HepG2 (cell line): Measurements from ENCODE around the gene ZNF396. TPM values are rescaled to one million over a fixed set of nuclear protein-coding genes. Genes with fewer than 3 reads are reported as not detected.

Experiments used
- ATAC-seq: fragments of 200-7000 bp; cut with Tn5 transposase; 3 replicates; pipeline ENCODE4 v1.9.1; 2020; ENCODE audit warnings: mild to moderate bottlenecking, moderate library complexity
- BruUV-seq: library from RNA; stranded (reverse); fragments of 400-500 nt; replicated peaks from 2 replicates; lab custom pipeline; 2021; lab: Mats Ljungman, UMichigan
- CTCF ChIA-PET: fragments of 300-600 bp; formaldehyde crosslinking; extraction: SDS; loops from one replicate; lab custom pipeline; 2021; ENCODE audit warnings: low total read pairs, inconsistent platforms, low intra/inter-chr PET ratio; lab: Yijun Ruan, JAX
- POLR2A ChIA-PET: fragments of 350-600 bp; sonication (Branson Sonifier 250); formaldehyde crosslinking; loops from one replicate; lab custom pipeline; 2020; ENCODE audit warnings: antibody characterized with exemption, inconsistent platforms; lab: Yijun Ruan, JAX
- DNase-seq: peaks from one replicate; pipeline ENCODE4 v3.0.0-alpha.2; 2015; ENCODE audit warnings: low spot score
- FAIRE-seq: peaks from 3 replicates; lab custom pipeline; 2011; peaks lifted over from hg19 to GRCh38; lab: Jason Lieb, UNC
- H2AFZ ChIP-seq: one replicate; pipeline ENCODE4 v1.6.1; 2011; ENCODE audit warnings: low read length, inconsistent platforms
- H3K27ac ChIP-seq: fragments of 300-600 bp; 3 replicates; pipeline ENCODE4 v1.8.0; 2011; ENCODE audit warnings: mixed run types, mild to moderate bottlenecking, mixed read lengths, low read length, inconsistent platforms; ENCODE audit not compliant: insufficient read depth; ENCODE audit errors: extremely low read length
- H3K27me3 ChIP-seq, 2 experiments: fragments of 200-600 bp in 1 of 2; 2 replicates in 1 of 2; 3 replicates in 1 of 2; pipeline versions ENCODE4 v1.6.0 to v1.8.0; 2011; ENCODE audit warnings: low read length in 2 of 2, mild to moderate bottlenecking in 2 of 2, moderate library complexity in 2 of 2, inconsistent platforms in 1 of 2; ENCODE audit not compliant: insufficient read depth in 2 of 2, control insufficient read depth in 1 of 2
- H3K36me3 ChIP-seq, 2 experiments: fragments of 200-600 bp in 1 of 2; replicated peaks in 1 of 2; 2 replicates in 1 of 2; 3 replicates in 1 of 2; pipeline versions ENCODE4 v1.5.1 to v1.8.0; 2011; ENCODE audit warnings: low read length in 2 of 2, inconsistent platforms in 1 of 2; ENCODE audit not compliant: insufficient read depth in 2 of 2, control insufficient read depth in 1 of 2
- H3K4me1 ChIP-seq: 2 replicates; pipeline ENCODE4 v1.5.1; 2012; ENCODE audit warnings: low read length, inconsistent platforms; ENCODE audit not compliant: insufficient read depth
- H3K4me2 ChIP-seq: 2 replicates; pipeline ENCODE4 v1.6.0; 2011; ENCODE audit warnings: low read depth, low read length, inconsistent platforms
- H3K4me3 ChIP-seq, 3 experiments: fragments of 200-600 bp in 1 of 3; sonication (generic), shearing (Covaris generic) in 1 of 3; replicated peaks in 1 of 3; 2 replicates each; pipeline ENCODE4 v1.5.1; 2011 to 2016; ENCODE audit warnings: low read length in 3 of 3, inconsistent platforms in 2 of 3, low read depth in 2 of 3, mild to moderate bottlenecking in 2 of 3, control low read depth in 1 of 3, mixed read lengths in 1 of 3; ENCODE audit not compliant: insufficient read depth in 1 of 3
- H3K79me2 ChIP-seq: one replicate; pipeline ENCODE4 v1.6.1; 2011; ENCODE audit warnings: low read length, inconsistent platforms; ENCODE audit not compliant: insufficient read depth
- H3K9ac ChIP-seq: 2 replicates; pipeline ENCODE4 v1.6.0; 2011; ENCODE audit warnings: mild to moderate bottlenecking, low read depth, low read length, inconsistent platforms; ENCODE audit not compliant: insufficient read depth
- H3K9me3 ChIP-seq: 2 replicates; pipeline ENCODE4 v1.5.1; 2012; ENCODE audit warnings: mild to moderate bottlenecking, low read length
- H4K20me1 ChIP-seq: 2 replicates; pipeline ENCODE4 v1.6.0; 2011; ENCODE audit warnings: inconsistent platforms, mild to moderate bottlenecking, low read length, moderate library complexity; ENCODE audit not compliant: insufficient read depth
- CEBPB ChIP-seq: IDR thresholded peaks from 2 replicates; pipeline ENCODE4 v1.6.1; 2011; ENCODE audit warnings: low read depth, low read length, improper control_type of control experiment, borderline replicate concordance
- GPN1 ChIP-seq: sonication (generic); formaldehyde crosslinking; IDR thresholded peaks from 2 replicates; pipeline ENCODE4 v1.5.1; 2020; ENCODE audit warnings: missing genetic modification reagents, borderline replicate concordance
- HMGA1 ChIP-seq: sonication (generic); formaldehyde crosslinking; conservative IDR thresholded peaks from 2 replicates; pipeline ENCODE4 v1.4.0; 2020; ENCODE audit warnings: missing genetic modification reagents
- HNRNPK ChIP-seq: fragments of 200-400 bp; formaldehyde crosslinking; IDR thresholded peaks from 2 replicates; pipeline ENCODE4 v1.6.1; 2018; ENCODE audit warnings: low read length, low read depth, moderate library complexity, mild to moderate bottlenecking; ENCODE audit not compliant: poor library complexity, severe bottlenecking
- HNRNPL ChIP-seq: fragments of 200-400 bp; formaldehyde crosslinking; IDR thresholded peaks from 2 replicates; pipeline ENCODE4 v1.6.1; 2017; ENCODE audit warnings: mild to moderate bottlenecking, low read depth, low read length
- HOXA3 ChIP-seq: sonication (generic); formaldehyde crosslinking; IDR thresholded peaks from 2 replicates; pipeline ENCODE4 v1.5.0; 2020; ENCODE audit warnings: missing genetic modification reagents
- KLF9 ChIP-seq: IDR thresholded peaks from 2 replicates; pipeline ENCODE4 v1.6.1; 2016; ENCODE audit warnings: low read depth
- SYNCRIP ChIP-seq: fragments of 200-400 bp; formaldehyde crosslinking; IDR thresholded peaks from 2 replicates; pipeline ENCODE4 v1.6.1; 2018; ENCODE audit warnings: mild to moderate bottlenecking, low read depth, low read length; ENCODE audit not compliant: insufficient read depth
- TAF15 ChIP-seq: fragments of 200-400 bp; formaldehyde crosslinking; IDR thresholded peaks from one replicate; pipeline ENCODE4 v1.6.1; 2018; ENCODE audit warnings: mild to moderate bottlenecking, low read depth, low read length; ENCODE audit not compliant: poor library complexity, severe bottlenecking
- ZMYM2 ChIP-seq: sonication (generic); formaldehyde crosslinking; IDR thresholded peaks from 2 replicates; pipeline ENCODE4 v1.8.0; 2022; ENCODE audit warnings: mild to moderate bottlenecking, missing genetic modification reagents
- ZMYM4 ChIP-seq: sonication (generic); formaldehyde crosslinking; IDR thresholded peaks from 2 replicates; pipeline ENCODE4 v1.8.1; 2023; ENCODE audit warnings: mild to moderate bottlenecking, missing genetic modification reagents
- ZNF138 ChIP-seq: sonication (generic); formaldehyde crosslinking; IDR thresholded peaks from 2 replicates; pipeline ENCODE4 v1.5.0; 2020; ENCODE audit warnings: mild to moderate bottlenecking, low read depth, missing genetic modification reagents
- ZNF232 ChIP-seq: sonication (generic); formaldehyde crosslinking; IDR thresholded peaks from 2 replicates; pipeline ENCODE4 v1.4.0; 2020; ENCODE audit warnings: missing genetic modification reagents, borderline replicate concordance
- ZNF619 ChIP-seq: sonication (generic); formaldehyde crosslinking; IDR thresholded peaks from 2 replicates; pipeline ENCODE4 v1.4.0; 2020; ENCODE audit warnings: mild to moderate bottlenecking, missing genetic modification reagents
- WGBS: methylation state at CpG from one replicate; pipeline ENCODE4 v1.1.6; 2017; ENCODE audit warnings: low lambda C conversion rate; 5-methylcytosine and 5-hydroxymethylcytosine counted together
- in situ Hi-C: cut with HindIII; loops from 2 replicates; pipeline ENCODE4 v1.10.0; 2017; ENCODE audit warnings: low pct_unique_long_range_greater_than_20kb; ENCODE audit not compliant: extremely low pct_ligation_motif_present
- intact Hi-C: fragments of 100-400 bp; cut with micrococcal nuclease; formaldehyde crosslinking; loops from one replicate; pipeline ENCODE4 v1.10.0; 2022; ENCODE audit not compliant: unreplicated experiment
- polyA plus RNA-seq, 8 experiments: library from polyadenylated mRNA; depleted of rRNA in 3 of 8; stranded (reverse) in 7 of 8; unstranded in 1 of 8; fragments of >200 nt; fragmentation: Illumina TruSeq in 4 of 8; extraction: Trizol in 4 of 8; gene quantifications; 2 replicates each; pipeline versions ENCODE4 v1.2.1 to v1.2.3, GENCODE V29; 2011 to 2016; ENCODE audit warnings: low read depth in 4 of 8, missing spikeins in 1 of 8, mixed read lengths in 1 of 8; ENCODE audit not compliant: insufficient read depth in 1 of 8
- total RNA-seq, 5 experiments: library from RNA; depleted of rRNA; stranded (reverse); fragments of >200 nt; fragmentation: Illumina TruSeq; extraction: Trizol; gene quantifications; 2 replicates each; pipeline ENCODE4 v1.2.3, GENCODE V29; 2016; ENCODE audit warnings: low read depth in 1 of 5
- TF ChIP-seq, protein P1 (sequence below): sonication (generic); formaldehyde crosslinking; IDR thresholded peaks from 2 replicates; pipeline ENCODE4 v1.5.0; 2020; ENCODE audit warnings: missing genetic modification reagents, mild to moderate bottlenecking, borderline replicate concordance
- TF ChIP-seq, protein P2 (sequence below): sonication (generic); formaldehyde crosslinking; IDR thresholded peaks from 2 replicates; pipeline ENCODE4 v1.4.0; 2020; ENCODE audit warnings: missing genetic modification reagents

Gene ZNF396
- total and polyA plus RNA-seq, 2 of the 13 experiments (the other 11 are each of a cell fraction or from before 2014, with no cell fraction given), result 0.25 to 0.75 TPM

DNA sequence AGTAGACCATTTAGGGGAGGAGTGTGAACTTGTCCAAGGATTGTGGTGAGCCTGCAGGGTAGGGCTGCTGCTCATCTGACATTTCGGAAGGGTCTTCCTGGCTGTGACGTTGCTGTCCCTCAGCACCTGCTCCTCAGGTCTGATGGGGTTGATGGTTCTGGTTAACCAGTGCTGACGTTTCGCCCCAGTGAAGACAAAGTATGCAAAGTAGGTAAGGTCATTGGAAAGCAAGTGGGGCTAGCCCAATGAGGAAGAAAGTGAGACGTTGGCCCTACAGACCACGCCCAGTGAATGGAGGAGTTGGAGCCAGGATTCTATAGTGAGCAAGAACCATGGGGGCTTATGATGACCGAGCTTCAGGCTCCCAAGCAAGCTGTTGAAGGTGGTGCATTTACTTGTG lies 33.4 kb upstream of the ZNF396 start:
- TF ChIP-seq ZMYM2 (CRISPR knock-in tag) (no peak), ZNF232 (CRISPR knock-in tag) (no peak), ZNF619 (no peak), GPN1 (CRISPR knock-in tag) (no peak), KLF9 (no peak)
- TF ChIP-seq, protein P1, sequence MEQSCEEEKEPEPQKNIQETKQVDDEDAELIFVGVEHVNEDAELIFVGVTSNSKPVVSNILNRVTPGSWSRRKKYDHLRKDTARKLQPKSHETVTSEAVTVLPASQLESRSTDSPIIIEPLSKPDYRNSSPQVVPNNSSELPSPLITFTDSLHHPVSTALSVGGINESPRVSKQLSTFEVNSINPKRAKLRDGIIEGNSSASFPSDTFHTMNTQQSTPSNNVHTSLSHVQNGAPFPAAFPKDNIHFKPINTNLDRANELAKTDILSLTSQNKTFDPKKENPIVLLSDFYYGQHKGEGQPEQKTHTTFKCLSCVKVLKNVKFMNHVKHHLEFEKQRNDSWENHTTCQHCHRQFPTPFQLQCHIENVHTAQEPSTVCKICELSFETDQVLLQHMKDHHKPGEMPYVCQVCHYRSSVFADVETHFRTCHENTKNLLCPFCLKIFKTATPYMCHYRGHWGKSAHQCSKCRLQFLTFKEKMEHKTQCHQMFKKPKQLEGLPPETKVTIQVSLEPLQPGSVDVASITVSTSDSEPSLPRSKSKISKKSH (CRISPR knock-in tag), result no peak
- TF ChIP-seq, all 625 proteins: peak for 0
- CTCF ChIA-PET, result no interaction called here

DNA sequence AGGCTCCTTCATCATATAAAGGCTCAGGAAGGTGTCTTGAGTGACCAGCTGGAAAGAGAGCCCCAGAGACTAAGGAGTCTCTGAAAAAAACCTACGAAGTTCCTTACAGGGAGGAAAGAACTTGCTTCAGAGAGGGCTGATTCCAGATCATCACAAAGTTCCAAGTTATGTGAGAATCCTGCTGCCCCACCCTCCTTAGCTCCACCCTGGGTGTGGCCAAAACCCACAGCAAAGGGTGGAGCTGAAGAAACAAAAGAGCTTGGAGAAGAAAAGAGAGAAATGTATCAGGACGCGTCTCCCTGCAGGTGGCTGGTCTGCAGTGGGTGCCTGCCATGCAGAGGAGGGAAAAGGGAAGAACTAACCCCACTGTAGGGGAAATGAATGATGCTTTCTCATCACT lies 32.8 kb upstream of the ZNF396 start:
- intact Hi-C loops (loop anchor here (2.0 kb wide), 2 partner anchors 171 to 367 kb away; partner anchors contain the start of gene GALNT1), in situ Hi-C loops (loop anchor here (5.0 kb wide), 1 partner anchor 97 kb away; no protein-coding TSS in a partner anchor)
- DNase-seq (no peak), FAIRE-seq (no peak), ATAC-seq (no peak)
- Histone ChIP-seq H3K79me2 (no peaks in the 10 kb centered on the region), H3K9ac (no peak overlapping the region), H3K27me3 (no peaks in the 10 kb centered on the region), H3K9me3 (no peaks in the 10 kb centered on the region), H4K20me1 (no peaks in the 10 kb centered on the region), H2AFZ (no peak overlapping the region), H3K27ac (no peak overlapping the region), H3K36me3 (no peaks in the 10 kb centered on the region), H3K4me1 (peaks cover 22% of the 10 kb centered on the region), H3K4me3 (no peak overlapping the region), H3K4me2 (no peak overlapping the region)
- CTCF ChIA-PET, result no interaction called here
- POLR2A ChIA-PET, result interaction anchor here (1.2 kb wide), 1 partner anchor 88 kb away, joined by 4 read pairs; the partner anchor contains the start of gene INO80C
- WGBS, result 46% methylated on average over 3 of the region's 3 CpGs
- BruUV-seq, result no TSS peak
- TF ChIP-seq ZNF138 (CRISPR knock-in tag) (no peak), CEBPB (no peak), TAF15 (no peak), ZMYM4 (CRISPR knock-in tag) (no peak), HNRNPL (no peak), HOXA3 (no peak), HMGA1 (CRISPR knock-in tag) (no peak), SYNCRIP (no peak), HNRNPK (no peak)
- TF ChIP-seq, protein P2, sequence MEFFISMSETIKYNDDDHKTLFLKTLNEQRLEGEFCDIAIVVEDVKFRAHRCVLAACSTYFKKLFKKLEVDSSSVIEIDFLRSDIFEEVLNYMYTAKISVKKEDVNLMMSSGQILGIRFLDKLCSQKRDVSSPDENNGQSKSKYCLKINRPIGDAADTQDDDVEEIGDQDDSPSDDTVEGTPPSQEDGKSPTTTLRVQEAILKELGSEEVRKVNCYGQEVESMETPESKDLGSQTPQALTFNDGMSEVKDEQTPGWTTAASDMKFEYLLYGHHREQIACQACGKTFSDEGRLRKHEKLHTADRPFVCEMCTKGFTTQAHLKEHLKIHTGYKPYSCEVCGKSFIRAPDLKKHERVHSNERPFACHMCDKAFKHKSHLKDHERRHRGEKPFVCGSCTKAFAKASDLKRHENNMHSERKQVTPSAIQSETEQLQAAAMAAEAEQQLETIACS (CRISPR knock-in tag), result no peak

More for the DNA sequence above, 33.4 kb upstream of the ZNF396 start:
- Histone ChIP-seq H3K4me1 (peaks cover 22% of the 10 kb centered on the region), H3K27me3 (no peaks in the 10 kb centered on the region), H3K4me2 (no peak overlapping the region), H3K36me3 (no peaks in the 10 kb centered on the region), H3K79me2 (no peaks in the 10 kb centered on the region), H3K27ac (no peak overlapping the region), H2AFZ (no peak overlapping the region), H4K20me1 (no peaks in the 10 kb centered on the region), H3K9me3 (no peaks in the 10 kb centered on the region), H3K9ac (no peak overlapping the region), H3K4me3 (no peak overlapping the region)
- DNase-seq (no peak), ATAC-seq (no peak), FAIRE-seq (no peak)
- intact Hi-C loops (no loop called here), in situ Hi-C loops (no loop called here)
- WGBS, result 79% methylated on average over 7 of the region's 7 CpGs
- no TSS peak for BruUV-seq
- POLR2A ChIA-PET, result interaction anchor here (1.2 kb wide), 1 partner anchor 87 kb away, joined by 4 read pairs; the partner anchor contains the start of gene INO80C
